ENCODE measurements around the gene TBC1D17. TPM values are rescaled to one million over a fixed set of nuclear protein-coding genes. Genes with fewer than 3 reads are reported as not detected.
A peak's percentile ranks its signal among the peaks of the same experiment; 100 is the strongest.

The TBC1D17 gene
- polyA plus RNA-seq, 4 donors, result 40.4 to 51.4 (median 43.4) TPM

DNA sequence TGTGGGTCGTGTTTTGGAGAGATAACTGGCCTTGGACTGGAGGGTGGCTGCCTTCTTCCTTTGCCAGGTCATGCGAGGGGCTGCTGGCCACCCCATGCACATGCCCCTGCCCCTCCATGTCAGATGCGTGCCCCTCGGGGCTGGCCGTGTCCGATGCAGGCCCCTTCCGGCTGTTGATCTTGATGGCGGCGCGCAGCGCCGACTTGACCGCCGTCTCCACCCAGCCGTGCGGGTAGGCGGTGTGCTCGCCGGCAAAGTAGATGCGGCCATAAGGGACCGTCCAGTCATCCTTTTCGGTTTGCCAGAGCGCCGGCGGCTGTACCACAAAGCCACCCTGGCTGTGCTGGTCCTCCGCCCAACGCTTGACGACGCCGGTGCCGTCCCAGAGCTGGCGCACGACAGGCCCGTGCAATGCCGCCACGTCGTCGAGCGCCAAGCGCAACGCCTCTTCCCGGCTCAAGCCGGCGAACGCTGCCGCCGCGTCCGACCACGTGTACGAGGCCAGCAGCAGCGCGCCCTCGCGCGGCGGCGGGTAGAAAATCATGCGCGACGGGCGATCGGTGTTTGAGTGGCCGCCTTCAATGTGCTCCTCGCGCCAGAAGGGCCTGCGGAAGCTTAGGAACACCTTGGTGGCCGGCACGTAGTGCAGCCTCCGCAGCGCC lies 12.3 kb downstream of the TBC1D17 start:
- peak in 2 of 4 donors; percentile 51 to 76 for DNase-seq (ENCODE audit: low read depth in 4 of 4, low spot score in 3 of 4)

DNA sequence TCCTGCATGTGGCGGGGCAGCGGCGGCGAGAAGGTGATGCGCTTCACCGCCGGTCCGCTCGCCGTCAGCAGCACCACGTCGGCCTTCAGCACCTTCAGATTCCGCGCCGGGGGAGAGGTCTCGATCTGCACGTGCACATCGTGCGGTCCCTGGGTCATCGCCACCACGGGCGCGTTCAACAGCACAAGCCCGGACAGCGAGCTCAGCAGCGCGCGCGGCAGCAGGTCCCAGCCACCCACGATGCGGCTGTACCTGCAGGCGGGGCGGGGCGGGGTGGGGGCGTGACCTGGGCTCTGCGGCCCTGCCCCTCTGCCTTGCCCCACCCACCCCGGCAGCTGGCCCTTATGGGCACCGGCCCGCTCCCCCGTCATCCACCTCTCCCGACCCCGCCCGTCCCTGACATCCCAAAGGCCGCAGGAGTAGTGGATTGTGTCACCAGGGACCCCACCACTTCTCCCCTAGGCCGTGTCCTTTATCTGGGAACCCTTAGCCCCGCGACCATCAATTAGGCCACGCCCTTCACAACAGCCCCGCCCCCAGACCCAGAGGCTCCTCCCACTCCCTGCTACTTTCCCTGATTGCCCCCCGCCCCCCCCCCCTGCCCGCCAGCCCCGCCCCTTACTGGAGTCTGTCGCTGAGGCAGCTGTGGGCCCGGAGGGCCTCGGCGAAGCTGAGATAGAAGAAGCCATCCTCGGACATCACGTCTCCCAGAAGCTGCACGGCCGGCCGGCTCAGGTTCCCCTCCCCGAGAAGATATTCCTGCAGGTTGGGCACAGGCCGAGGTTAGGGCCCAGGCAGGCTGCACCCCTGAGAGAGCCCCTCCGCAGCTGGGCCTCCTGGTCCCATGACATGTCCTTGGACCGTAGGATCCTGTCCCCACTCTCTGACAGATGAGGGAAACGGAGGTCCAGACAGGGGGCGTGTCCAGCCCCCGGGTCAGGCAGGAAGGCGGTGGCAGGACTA lies 13.1 kb downstream of the TBC1D17 start:
- no peak for DNase-seq (ENCODE audit: low read depth in 4 of 4, low spot score in 3 of 4)

GRCh38 chr19:49891393-49891792 lies 13.9 kb downstream of the TBC1D17 start:
- no peak for DNase-seq (ENCODE audit: low read depth in 4 of 4, low spot score in 3 of 4)

GRCh38 chr19:49892716-49893115 lies 15.2 kb downstream of the TBC1D17 start:
- DNase-seq (ENCODE audit: low read depth in 4 of 4, low spot score in 3 of 4), result no peak

GRCh38 chr19:49894011-49894664 lies 16.6 kb downstream of the TBC1D17 start:
- DNase-seq (ENCODE audit: low read depth in 4 of 4, low spot score in 3 of 4), result no peak

DNA sequence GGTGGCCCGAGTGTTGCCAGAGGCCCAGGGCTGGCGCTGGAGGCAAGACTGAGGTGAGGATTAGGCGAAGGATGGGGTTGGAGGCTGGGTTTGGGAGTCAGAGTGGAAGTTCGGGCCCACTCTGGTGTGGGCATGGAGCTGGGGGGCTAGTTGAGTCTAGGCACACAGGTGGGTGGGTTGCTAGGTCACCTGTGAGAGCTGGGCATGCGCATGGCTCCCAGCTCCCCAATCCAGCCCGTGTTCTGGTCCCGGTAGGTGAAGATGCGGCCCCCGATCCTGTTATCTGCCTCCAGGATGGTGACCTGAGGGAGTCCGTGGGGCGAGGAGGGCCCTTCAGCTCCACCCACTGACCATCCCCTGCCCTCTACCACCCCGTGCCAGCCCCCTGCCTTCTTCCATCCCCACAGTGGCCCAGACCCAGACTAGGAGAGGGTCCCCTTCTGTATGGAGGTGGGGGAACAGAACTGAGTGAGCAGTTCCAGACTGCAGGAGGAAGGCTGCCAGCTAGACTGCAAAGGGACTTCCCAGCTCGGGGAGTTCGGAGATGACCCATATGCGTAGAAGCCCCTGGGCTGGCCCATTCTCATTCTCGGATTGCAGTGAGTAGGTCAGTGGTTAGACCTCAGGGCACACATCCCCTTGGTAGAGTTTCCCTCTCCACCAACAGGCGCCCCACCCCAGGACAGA lies 17.5 kb downstream of the TBC1D17 start:
- DNase-seq (ENCODE audit: low read depth in 4 of 4, low spot score in 3 of 4), result no peak

DNA sequence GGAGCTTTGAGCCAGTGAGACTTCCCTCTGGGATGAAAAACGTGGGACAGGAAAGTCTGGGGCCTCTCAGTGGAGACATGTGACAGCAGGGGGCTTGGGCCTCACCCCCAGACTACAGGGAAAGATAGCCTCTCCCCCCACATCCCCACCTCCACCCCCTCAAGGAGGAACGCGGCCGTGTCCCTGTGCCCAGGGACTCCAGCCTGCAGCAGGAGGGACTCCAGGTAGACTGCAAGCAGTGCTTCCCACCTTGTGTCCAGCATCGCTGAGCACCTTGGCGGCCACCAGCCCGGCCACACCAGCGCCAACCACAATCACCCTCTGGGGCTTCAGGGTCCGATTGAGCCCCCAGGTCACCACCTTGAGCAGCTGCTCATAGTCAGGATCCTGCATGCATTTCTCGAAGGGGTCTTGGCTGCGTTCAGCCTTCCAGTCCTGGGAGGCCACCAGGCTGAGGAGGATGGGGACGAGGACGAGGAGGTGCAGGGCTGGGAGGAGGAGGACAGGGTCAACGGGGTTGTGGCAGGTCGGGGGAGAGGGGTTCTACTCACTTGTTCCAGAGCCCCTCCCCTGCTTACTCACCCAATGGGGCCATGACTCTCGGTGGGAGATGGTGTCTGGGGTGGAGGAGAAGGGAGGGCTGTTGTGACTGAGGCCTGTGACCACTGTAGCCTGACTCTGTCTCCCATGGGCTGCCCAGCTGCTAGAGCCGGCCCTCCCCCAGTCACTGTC lies 18.2 kb downstream of the TBC1D17 start:
- no peak for DNase-seq (ENCODE audit: low read depth in 4 of 4, low spot score in 3 of 4)

GRCh38 chr19:49896863-49897621 lies 19.5 kb downstream of the TBC1D17 start, which contains the start of gene IL4I1:
Gene IL4I1 (minus strand): TSS chr19:49896887. CDS start chr19:49896160, 727 bp downstream.
- no peak for DNase-seq (ENCODE audit: low read depth in 4 of 4, low spot score in 3 of 4)

DNA sequence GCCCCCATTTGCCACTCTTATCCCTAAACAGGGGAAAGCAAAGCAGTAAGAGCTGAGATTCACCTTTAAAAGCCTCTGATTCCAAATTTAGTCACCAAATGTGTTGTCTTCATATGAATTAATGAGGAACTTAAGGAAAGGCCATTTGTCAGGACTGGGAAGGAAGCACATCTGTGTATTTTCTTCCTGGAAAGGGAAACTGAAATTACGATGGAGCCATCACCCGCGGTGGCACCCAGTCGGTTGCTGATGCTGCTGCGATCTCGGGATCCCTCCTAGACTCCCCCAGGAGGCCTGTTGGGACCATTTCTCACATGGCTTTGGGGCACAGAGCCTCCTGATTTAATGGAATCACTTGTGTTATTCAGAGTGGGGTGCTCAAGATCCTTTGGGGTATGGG lies 26.6 kb downstream of the TBC1D17 start:
- no peak for DNase-seq (ENCODE audit: low read depth in 4 of 4, low spot score in 3 of 4)

GRCh38 chr19:49906879-49907564 lies 29.5 kb downstream of the TBC1D17 start:
- no peak for DNase-seq (ENCODE audit: low read depth in 4 of 4, low spot score in 3 of 4)

GRCh38 chr19:49907745-49908446 lies 30.4 kb downstream of the TBC1D17 start:
- no peak for DNase-seq (ENCODE audit: low read depth in 4 of 4, low spot score in 3 of 4)

DNA sequence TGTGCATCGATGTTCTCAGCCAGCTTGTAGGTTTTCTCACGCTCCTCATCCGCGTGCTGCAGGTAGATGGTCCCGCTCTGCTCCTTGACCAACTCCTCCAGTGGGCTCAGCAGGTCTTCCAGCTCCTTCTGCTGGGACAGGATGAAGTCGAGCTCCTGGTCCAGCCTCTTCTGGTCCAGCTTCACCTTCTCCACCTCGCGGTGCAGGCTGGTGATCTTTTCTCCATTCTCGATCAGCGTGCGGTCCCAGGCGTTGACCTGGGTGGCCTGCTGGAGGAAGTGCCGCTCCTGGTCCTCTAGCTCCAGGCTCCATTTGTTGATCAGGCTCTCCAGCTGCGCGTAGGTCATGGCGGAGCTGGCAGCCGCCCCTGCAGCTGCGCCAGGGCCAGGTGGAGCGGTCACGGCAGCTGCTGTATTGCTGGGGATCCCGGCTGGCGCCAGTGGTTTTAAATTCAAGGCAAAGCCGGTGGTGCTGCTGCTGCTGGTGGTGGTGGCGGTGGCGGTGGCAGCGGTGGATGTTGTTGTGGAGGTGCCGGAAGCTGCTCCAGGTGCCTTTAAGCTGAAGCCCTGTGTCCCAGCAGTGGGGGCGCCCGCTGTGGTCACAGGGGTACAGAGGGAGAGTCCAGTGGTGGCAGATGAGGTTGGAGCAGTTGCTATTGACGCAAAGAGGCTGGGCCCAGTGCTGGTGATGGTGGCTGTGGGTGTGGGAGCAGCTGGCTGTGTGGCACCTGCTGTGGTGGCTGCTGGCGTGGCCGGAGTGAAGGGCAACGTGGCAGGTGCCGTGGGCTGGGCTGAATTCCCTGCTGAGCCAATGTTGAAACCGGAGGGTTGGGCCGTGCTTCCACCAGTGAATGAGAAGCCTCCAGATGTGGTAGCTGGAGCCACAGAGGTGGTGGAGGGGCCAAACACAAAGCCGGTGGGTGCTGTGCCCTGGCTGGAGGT lies 31.2 kb downstream of the TBC1D17 start:
- no peak for DNase-seq (ENCODE audit: low read depth in 4 of 4, low spot score in 3 of 4)

DNA sequence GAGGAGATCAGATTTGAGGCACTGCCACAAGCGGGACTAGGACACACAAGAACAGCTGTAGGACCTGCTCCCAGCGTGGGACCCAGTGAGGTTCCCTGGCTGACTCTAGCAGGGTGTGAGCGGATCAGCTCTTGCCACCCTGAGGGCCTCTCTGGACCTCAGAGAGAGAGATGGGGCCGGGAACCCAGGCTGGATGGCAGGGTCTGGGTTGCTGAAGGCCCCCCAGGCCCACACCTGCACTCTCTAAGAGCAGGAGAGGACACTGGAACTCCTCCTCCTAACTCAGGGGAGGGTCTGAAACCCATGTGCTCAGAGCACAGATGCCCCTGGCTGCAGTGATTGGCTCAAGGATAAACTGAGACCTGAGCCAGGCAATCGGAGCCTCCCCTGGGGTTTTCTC lies 32.7 kb downstream of the TBC1D17 start:
- no peak for DNase-seq (ENCODE audit: low read depth in 4 of 4, low spot score in 3 of 4)

GRCh38 chr19:49911381-49912145 lies 34.1 kb downstream of the TBC1D17 start:
- no peak for DNase-seq (ENCODE audit: low read depth in 4 of 4, low spot score in 3 of 4)

DNA sequence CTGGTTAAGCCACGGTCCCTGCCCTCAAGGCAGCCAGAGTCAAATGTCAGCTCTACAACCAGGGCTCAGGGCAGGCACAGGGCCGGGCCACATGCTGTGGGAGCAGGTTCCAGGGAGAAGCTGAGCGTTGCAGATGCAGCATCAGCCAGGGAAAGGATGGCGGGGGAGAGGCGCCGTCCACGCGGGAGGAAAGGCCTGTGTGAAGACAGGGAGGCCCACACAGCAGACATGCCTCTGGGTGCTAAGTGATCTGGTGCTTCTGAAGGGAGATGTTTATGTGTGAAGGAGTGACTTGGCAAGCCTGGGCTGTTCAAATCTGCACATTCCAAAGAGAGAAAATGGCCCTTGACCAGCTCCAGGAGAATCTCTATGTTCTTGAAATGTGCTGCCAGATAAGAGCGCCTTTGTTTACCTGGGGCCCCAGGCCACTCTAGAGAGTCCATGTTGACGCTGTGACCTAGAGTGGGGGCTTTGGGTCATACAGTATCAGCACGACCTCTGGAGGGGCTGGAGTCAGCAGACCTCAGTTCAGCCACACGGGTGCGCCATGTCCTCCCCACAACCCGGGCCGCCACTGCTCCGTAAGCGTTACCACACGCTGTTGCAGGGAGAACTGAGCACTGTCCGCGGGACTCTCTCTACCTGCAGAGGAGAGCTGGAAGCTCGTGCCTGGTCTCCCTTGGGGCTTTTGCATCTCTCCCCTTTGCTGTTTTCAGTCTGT lies 35.6 kb downstream of the TBC1D17 start:
- DNase-seq (ENCODE audit: low read depth in 4 of 4, low spot score in 3 of 4), result no peak

All from right renal pelvis (tissue), 4 donors.